Mucosa of stomach (tissue), 1 donor: ENCODE measurements around the gene TBX10.
"Not testable (repeated sequence)": the region's sequence is repeated elsewhere in the genome, so short reads cannot be mapped to it uniquely, and the experiment has no call there.

Experiments used
- H3K27me3 ChIP-seq: one replicate; pipeline ENCODE4 v1.7.0; 2013; ENCODE audit warnings: mild to moderate bottlenecking, low read length; ENCODE audit not compliant: control insufficient read depth, insufficient read depth
- H3K36me3 ChIP-seq: one replicate; pipeline ENCODE4 v1.7.0; 2013; ENCODE audit warnings: low read length; ENCODE audit not compliant: control insufficient read depth, insufficient read depth
- H3K4me1 ChIP-seq: one replicate; pipeline ENCODE4 v1.7.0; 2013; ENCODE audit warnings: mild to moderate bottlenecking, low read length; ENCODE audit not compliant: control insufficient read depth, insufficient read depth
- H3K4me3 ChIP-seq: one replicate; pipeline ENCODE4 v1.7.0; 2013; ENCODE audit warnings: low read length
- H3K9ac ChIP-seq: one replicate; pipeline ENCODE4 v1.7.0; 2013; ENCODE audit warnings: mild to moderate bottlenecking, low read length, moderate library complexity
- H3K9me3 ChIP-seq: one replicate; pipeline ENCODE4 v1.7.0; 2013; ENCODE audit warnings: mild to moderate bottlenecking, low read length, moderate library complexity; ENCODE audit not compliant: control insufficient read depth
- donor health status: Pancreatic carcinoma.

The TBX10 gene

DNA sequence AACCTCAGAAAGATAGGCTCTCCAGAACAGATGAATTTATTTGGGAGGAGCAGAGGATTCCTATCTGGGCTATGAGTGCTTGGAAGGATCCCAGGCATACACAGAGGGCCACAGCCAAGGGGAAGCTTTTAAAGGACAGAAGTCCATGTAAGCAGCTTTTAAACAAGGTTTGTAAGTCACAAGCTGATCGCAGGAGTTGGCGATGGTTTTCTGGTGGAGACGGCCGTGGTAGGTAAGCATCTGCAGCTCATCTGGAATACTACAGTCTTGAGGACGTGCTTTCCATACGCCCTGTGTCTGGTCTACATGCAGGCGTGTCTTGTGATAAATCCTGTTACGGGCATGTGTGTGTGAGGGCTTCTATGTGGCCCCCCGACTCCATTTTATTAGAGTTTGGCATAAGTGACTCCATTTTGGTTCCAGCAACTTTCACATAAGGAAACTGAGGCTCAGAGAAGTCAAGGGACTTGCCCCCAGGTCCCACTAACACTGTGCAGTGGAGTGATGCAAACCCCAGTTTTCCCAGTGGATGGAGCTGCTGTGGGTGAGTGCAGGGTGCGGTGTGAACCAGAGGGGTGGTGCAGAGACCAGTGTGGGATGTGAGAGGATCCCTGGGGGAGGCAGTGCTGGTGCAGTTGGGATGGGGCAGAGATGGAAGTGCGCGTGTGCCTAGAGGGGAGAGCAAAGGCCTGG, 22.7 kb upstream of the TBX10 start:
- Histone ChIP-seq H3K4me3 (no peak overlapping the region), H3K9ac (no peak overlapping the region), H3K36me3 (no peaks in the 10 kb centered on the region), H3K9me3 (no peaks in the 10 kb centered on the region), H3K27me3 (no peaks in the 10 kb centered on the region), H3K4me1 (peaks cover 16% of the 10 kb centered on the region)

DNA sequence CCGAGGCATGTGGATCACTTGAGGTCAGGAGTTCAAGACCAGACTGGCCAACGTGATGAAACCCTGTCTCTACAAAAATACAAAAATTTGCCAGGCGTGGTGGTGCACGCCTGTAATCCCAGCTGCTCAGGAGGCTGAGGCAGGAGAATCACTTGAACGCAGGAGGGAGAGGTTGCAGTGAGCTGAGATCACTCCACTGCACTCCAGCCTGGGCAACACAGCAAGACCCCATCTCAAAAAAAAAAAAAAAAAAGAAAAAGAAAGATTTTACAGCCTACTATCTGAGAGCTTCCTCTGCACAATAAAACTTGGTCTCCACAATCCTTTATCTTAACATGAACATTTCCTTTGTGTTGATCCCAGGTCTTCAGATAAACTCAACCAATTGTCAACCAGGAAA, 21.2 kb upstream of the TBX10 start:
- H3K27me3 ChIP-seq, H3K9ac ChIP-seq, H3K4me3 ChIP-seq, H3K36me3 ChIP-seq, H3K9me3 ChIP-seq: not testable (repeated sequence)
- H3K4me1 ChIP-seq, result peaks cover 18% of the 10 kb centered on the region

DNA sequence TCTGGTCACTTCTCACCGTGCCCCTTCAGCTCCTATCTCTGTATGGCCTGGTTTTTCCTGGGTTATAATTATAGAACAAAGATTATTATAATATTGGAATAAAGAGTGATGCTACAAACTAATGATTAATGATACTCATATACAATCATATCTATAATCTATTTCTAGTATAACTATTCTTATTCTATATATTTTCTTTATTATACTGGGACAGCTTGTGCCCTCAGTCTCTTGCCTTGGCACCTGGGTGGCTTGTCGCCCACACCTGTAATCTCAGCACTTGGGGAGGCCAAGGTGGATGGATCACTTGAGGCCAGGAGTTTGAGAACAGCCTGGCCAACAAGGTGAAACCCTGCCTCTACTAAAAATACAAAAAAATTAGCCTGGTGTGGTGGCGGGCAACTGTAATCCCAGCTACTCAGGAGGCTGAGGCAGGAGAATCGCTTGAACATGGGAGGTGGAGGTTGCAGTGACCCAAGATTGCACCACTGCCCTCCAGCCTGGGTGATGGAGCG, 20.1 kb upstream of the TBX10 start:
- not testable (repeated sequence) for H3K9ac ChIP-seq, H3K9me3 ChIP-seq, H3K27me3 ChIP-seq, H3K36me3 ChIP-seq, H3K4me3 ChIP-seq
- H3K4me1 ChIP-seq, result peaks cover 14% of the 10 kb centered on the region

DNA sequence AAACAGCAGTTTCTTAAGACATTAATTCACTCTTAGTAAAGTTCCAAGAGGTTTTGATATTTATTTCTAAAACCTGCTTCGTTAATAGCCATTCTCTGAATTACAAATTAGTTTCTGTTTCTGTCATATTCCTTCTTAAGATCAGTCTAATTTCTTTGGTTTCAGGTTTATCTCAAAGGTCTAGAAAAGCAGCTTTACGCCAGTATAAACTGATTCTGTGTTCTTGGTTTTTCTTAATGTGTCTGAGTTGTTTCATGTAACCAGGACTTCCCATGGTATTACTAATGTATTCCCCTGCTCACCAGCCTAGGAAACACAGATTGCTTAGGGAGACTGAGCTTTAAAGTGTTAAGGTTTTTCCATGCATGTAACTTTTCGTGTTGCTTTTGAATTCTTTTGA, 17.7 kb upstream of the TBX10 start:
- H3K4me1 ChIP-seq, result peaks cover 18% of the 10 kb centered on the region
- H3K9ac ChIP-seq, result no peak overlapping the region
- H3K27me3 ChIP-seq, result no peaks in the 10 kb centered on the region
- no peak overlapping the region for H3K4me3 ChIP-seq
- no peaks in the 10 kb centered on the region for H3K36me3 ChIP-seq
- H3K9me3 ChIP-seq, result no peaks in the 10 kb centered on the region

DNA sequence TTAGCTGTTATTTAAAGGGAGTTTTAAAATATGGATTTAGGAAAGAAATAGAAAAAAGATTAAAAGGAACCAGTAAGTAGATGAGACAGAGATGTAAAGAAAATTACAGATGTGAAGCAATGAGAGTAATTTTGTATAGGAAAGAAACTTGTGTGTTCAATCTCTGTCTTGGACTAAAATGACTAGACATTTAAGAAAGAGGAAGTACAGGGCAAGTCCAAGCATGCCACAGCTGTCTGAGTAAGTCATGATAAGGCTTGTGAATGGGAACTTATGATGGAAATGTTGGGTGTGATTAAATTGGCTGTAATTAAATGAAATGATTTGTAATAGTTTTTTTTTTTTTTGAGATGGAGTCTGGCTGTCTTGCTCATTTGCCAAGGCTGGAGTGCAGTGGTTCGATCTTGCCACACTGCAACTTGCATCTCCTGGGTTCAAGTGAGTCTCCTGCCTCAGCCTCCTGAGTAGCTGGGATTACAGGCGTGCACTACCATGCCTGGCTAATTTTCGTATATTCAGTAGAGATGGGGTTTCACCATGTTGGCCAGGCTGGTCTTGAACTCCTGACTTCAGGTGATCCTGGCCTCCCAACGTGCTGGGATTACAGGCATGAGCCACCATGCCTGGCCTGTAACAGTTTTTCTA, 16.8 kb upstream of the TBX10 start:
- Histone ChIP-seq H3K9me3 (no peaks in the 10 kb centered on the region), H3K9ac (no peak overlapping the region), H3K27me3 (no peaks in the 10 kb centered on the region)

DNA sequence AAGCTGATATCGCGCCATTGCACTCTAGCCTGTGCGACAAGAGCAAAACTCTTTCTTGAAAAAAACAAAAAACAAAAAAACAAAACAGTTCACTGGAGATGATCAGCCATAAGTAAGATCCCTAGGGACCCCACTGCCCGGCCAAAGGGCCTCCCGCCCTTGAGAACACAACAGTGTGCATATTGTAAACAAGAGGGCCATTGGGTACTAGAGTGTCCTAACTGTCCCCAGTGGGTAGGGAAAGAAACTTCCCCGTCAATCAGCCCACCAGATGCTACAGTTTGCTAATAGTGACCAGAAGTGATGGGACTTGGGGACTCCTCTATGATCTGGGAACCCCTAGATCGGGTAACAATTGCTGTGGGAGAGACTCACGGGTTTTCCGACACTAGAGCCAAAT, 14.7 kb upstream of the TBX10 start:
- H3K9ac ChIP-seq, result no peak overlapping the region
- H3K4me1 ChIP-seq, result peaks cover 27% of the 10 kb centered on the region
- no peak overlapping the region for H3K4me3 ChIP-seq
- H3K36me3 ChIP-seq, result no peaks in the 10 kb centered on the region
- no peaks in the 10 kb centered on the region for H3K27me3 ChIP-seq
- H3K9me3 ChIP-seq, result no peaks in the 10 kb centered on the region

More for the DNA sequence above, 16.8 kb upstream of the TBX10 start:
- H3K36me3 ChIP-seq, result no peaks in the 10 kb centered on the region
- peaks cover 21% of the 10 kb centered on the region for H3K4me1 ChIP-seq
- no peak overlapping the region for H3K4me3 ChIP-seq

DNA sequence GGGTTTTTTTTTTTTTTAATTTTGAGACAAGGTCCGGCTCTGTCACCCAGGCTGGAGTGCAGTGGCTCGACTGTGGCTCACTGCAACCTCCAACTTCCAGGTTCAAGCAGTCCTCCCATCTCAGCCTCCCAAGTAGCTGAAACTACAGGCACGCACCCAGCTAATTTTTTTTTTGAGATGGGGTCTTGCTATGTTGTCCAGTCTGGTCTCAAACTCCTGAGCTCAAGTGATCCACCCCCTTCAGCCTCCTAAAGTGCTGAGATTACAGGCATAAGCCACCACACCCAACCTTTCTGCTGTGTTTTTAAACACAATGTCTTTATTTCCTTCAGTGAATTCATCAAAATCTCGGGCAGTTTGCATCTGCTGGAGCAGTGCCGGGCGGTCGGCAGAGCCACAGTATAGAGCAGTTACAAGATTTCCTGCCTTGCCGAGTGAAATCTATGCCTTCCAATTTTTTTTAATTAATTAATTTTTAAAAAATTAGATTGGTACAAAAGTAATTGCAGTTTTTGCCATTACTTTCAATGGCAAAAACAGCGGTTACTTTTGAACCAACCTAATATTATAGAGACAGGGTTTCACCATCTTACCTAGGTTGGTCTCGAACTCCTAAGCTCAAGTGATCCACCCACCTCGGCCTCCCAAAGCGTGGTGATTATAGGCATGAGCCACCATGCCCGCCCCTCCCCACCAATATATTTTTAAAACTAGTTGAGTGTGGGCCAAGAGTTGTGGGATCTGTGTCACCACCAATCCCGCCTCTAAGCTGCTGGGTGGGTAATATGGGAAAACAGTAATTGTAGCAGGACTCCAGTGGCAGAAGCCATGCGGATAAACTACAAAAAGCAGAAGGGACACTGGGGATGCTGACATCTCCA, 13.6 kb upstream of the TBX10 start:
- H3K4me1 ChIP-seq, result peaks cover 23% of the 10 kb centered on the region
- H3K4me3 ChIP-seq, result no peak overlapping the region

DNA sequence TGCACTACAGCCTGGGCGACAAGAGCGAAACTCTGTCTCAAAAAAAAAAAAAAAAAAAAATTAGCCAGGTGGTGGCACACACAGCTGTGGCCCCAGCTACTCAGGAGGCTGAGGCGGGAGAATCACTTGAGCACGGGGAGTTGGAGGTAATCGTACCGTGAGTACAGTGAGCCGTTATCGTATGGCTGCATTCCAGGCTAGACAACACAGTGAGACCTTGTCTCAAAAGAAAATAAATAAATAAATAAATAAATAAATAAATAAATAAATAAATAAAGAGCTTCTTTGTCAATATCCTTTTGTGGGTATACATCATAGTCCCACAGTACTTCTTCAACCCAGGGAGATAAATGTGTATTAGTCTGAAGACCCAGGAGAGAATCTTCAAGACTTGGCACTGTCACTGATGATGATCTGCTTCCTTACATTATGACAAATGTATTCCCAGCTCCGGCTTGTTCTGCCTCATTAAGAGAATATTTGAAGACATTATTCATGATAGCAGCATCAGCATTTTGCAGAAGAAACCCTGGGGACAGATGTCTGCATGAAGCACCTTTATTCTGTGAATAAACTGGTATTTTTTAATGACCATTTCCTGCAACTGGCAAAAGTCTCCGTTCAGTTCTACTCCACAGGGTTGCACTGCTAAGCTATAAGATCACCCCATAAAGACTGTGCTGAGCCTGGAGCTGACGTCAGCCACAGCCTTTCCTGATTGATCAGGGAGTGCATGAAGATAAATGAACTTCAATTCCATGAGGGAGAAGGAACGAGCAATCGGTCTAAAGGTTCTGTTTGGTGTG, 12.6 kb upstream of the TBX10 start:
- no peak overlapping the region for H3K9ac ChIP-seq
- H3K4me1 ChIP-seq, result peaks cover 16% of the 10 kb centered on the region
- H3K27me3 ChIP-seq, result no peaks in the 10 kb centered on the region
- no peak overlapping the region for H3K4me3 ChIP-seq
- H3K9me3 ChIP-seq, result no peaks in the 10 kb centered on the region
- H3K36me3 ChIP-seq, result no peaks in the 10 kb centered on the region

More for the DNA sequence above, 13.6 kb upstream of the TBX10 start:
- Histone ChIP-seq H3K9me3 (no peaks in the 10 kb centered on the region), H3K9ac (no peak overlapping the region), H3K27me3 (no peaks in the 10 kb centered on the region), H3K36me3 (no peaks in the 10 kb centered on the region)

DNA sequence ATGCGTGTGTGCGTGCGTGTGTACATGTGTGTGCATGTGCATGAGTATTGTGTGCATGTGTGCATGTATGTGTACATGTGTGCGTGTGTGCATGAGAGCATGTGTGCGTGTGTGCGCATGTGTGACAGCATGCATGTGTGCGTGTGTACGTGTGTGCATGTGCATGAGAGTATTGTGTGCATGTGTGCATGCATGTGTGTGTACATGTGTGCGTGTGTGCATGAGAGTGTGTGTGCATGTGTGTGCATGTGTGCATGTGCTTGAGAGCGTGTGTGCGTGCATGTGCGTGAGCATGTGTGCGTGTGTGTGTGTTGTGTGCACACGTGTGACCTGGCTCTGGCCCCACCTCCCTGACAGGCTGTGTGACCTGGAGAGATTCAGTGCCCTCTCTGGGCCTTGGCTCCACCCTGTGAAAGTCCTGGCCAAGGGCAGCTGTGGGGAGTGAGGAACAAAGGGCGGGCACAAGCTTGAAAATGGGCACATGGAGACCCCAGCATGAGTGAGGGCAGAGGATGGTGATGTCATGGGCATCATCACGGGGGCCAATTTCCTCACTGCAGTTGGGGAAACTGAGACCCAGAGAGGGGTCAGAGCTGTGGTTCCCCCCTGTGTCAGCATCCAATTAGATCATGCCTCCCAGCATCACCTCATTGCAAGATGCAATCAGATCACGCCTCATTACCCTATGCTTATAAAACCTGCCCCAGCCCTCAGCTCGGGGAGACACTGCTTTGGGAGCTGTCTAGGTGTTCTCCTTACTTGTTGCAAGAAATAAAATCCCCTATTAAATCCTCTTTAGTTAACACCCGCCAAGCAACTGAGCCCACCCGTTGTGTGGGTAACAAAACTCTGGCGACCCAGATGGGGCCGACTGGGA, 10.3 kb upstream of the TBX10 start:
- no peaks in the 10 kb centered on the region for H3K36me3 ChIP-seq
- no peaks in the 10 kb centered on the region for H3K27me3 ChIP-seq
- H3K4me3 ChIP-seq, result peak overlapping the region; percentile 49
- peak overlapping the region; percentile 65 for H3K9ac ChIP-seq
- peaks cover 13% of the 10 kb centered on the region for H3K4me1 ChIP-seq
- no peaks in the 10 kb centered on the region for H3K9me3 ChIP-seq

DNA sequence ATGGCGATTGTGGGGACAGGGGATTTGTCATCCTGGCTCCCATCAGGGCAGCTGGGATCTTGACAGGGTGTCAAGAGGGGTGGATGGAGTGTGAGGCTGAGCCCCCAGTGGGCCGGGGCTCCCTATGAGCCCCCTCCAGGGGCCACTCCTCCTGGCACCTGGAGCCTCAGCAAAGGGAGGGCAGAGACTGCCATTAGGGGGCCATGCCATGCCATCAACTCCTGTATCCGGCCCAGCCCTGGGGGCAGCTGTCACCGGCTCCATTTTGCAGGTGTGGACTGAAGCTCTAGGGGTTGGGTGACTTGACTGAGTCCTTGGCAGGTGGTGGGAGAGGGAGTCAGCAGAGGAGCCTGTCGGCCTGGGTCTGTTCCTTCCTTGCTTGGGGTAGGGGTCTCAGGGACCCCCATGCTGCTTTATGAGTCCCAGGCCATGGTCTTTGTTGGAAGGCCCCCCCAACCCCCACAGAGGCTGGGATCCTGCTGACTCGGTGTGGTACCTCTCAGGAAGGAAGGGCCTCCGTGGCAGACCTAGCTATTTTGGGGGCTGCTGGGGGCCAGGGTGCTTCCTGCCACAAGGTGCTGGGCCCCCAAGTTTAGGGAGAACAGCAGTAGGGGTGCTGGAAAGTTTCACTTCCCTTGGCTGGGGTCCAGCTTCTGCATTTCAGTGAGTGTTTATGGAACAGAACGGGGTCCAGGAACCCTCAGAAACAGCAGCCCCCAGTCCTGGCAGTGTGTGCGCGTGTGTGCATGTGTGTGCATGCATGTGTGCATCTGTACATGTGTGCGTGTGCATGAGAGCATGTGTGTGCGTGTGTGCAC, 9.4 kb upstream of the TBX10 start:
- peaks cover 13% of the 10 kb centered on the region for H3K4me1 ChIP-seq
- H3K4me3 ChIP-seq, result no peak overlapping the region
- no peaks in the 10 kb centered on the region for H3K27me3 ChIP-seq
- H3K36me3 ChIP-seq, result no peaks in the 10 kb centered on the region
- no peak overlapping the region for H3K9ac ChIP-seq
- no peaks in the 10 kb centered on the region for H3K9me3 ChIP-seq
